GM19099 (cell line): Measurements from ENCODE around the gene TCF4.

ENCODE experiments used
- POLR2A ChIP-seq: IDR thresholded peaks from 3 replicates; pipeline ENCODE4 v1.6.1; 2011; ENCODE audit warnings: low read depth; ENCODE audit not compliant: insufficient read length; ENCODE audit errors: extremely low read depth

Gene TCF4

DNA sequence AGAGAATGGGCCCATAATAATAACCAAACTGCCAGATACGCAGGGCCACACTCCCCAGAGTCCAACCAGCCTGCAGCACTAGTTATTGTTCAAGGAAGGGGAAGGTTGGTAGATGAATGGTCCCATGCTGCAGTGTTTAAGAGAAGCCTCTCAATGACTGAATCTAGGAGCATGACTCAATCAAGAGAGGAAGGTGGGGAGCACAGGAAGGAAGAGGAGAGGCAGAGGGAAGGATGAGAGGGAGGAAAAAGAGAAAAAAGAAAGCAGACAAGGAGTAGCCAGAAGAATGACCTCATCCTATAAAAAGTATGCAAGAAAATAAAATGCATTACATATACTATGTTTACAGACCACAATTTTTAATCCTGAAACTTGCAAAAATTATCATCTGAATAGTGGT lies 174.5 kb downstream of the TCF4 start:
- TF ChIP-seq POLR2A = no peak

DNA sequence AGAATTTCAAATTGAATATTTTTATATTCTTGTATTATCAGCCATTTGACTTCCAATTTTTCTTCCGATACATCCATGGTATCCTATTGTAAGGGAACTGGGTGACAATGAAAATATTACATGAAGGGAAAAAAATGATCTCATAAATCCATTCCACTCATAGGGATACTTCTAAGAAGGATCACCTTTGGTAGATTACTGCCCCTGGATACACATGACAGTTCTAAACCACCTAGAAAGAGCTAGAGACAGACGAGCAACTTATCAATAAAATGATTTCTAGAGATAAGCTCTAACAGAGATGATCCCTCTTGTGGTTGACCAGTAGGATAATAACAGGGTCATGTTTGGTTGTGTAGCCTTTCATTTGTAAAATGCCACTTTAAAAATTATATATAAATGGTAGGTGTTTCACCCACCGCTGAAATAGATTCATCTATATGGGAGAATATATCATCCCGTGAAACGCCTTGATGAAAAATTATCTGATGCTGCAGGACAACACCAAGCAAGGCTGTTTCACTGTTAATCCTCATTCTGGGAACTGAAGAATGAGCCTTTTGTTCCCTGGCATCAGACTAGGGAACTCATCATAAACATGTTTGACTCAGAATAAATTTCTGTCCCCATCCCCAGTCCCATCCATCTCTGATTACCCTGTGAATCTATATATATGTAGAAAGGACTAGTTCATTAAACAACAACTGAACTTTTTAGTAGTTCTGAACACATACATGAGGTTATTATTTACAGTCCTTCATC lies 180.0 kb downstream of the TCF4 start:
- no peak for TF ChIP-seq POLR2A

DNA sequence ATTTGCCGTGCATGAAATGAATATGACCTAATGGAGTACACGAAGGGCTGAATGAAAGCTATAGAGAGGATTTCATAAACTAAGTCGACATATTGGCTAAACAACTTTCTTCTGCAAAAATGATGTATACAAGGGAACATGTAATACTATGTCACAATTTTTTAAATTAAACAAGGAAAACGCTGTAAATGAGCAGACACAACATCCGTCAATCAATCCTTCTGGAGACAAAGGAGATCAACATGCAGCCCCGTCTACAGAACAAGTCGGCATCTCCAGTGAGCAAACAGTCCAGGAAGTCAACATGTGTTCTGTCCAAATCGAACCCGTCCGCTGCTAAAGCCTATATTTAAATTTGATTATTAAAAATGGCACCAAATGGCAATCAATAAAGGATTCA lies 180.8 kb downstream of the TCF4 start:
- no peak for TF ChIP-seq POLR2A

DNA sequence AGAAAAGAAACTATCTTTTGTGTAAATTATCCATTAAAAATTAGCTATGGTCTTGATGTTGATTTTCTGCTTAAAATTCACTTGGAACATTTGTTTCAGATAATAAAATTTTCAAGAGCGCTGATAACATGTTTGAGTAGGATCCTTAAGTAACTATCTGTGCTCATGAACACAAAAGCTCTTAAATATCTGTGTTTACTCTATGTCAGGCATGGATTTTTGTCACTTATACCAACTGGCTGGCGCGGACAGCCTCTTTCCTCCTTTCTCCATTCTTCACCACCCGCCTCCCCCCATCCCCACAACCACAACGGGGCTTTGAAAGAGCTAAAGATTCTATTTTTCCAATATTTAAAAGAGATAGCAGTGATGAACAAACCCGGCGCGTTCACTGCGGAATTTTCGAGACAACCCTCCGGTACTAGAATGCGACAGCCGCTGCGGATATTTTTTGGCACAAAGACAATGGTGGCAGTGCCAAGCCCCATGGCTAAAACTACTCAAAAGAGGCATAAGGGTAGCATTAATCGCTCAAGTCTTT lies 181.5 kb downstream of the TCF4 start:
- no peak for TF ChIP-seq POLR2A

DNA sequence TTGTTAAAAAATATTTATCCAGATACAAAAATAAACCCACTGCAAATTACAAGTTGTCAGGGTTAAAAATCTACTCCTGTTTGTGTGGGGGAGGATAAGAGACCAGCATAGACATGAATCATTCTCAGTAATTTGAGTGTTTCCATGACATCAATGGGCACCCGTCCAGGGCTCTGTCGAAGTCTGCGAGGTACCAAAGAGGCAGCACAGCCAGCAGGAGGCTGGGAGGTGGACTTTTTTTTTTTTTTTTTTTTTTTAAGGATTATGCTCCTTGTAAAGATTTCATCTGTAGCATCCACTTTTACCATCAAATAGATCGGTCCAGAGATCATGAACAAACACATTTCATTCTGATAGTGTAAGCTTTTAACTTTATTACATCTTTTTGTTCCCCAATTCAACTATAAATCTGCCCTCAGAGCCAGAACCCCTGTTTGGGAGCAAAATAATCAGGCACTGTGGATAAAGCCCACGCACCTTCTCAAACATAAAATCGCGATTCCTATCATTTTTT lies 182.0 kb downstream of the TCF4 start:
- no peak for TF ChIP-seq POLR2A

DNA sequence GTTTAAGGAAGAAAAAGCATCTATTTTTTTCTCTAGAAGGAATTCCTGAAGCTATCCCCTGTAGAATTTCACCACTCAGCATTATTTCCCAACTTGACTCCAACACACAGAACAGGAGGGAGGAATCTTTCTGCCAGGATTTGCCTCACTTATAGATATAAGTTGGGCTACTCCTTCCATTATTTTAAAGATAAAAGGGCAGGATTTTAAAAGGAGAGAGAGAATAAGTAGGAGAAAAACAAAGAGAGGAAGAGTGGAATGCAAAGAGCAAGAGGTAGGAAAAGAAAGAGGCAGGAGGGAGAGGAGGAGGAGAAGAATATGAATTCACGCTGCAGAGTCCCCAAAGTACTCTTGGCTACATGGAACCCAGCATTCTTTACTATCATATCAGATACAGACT lies 182.5 kb downstream of the TCF4 start:
- no peak for TF ChIP-seq POLR2A

DNA sequence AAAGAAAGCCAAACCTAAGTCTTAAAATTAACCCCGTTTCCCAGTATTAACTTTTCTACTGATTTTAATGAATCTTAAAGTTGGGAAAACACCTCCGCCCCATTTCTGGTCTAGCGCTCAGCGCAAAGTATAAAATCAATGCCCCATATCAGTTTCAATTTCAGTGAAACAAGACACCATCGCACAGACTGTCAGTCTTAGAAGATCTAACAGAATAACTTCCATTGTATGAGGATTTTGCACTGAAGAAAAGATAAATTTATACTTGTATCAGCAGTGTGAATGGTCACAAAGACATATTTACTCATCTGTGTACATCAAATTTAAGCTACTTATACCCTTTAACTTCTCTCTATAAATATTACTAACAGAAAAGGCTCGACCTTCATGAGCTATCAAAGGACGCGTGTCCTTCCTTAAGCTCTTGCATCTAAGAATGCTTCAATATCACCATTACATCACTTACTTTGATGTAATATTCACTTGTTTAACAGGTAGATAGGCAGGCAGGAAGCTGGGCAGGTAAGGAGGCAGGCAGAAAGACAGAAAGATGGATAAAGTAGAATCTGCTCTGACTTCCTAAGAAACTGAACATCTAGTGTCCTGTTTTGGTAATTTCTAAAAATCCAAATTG lies 183.0 kb downstream of the TCF4 start:
- TF ChIP-seq POLR2A = no peak

DNA sequence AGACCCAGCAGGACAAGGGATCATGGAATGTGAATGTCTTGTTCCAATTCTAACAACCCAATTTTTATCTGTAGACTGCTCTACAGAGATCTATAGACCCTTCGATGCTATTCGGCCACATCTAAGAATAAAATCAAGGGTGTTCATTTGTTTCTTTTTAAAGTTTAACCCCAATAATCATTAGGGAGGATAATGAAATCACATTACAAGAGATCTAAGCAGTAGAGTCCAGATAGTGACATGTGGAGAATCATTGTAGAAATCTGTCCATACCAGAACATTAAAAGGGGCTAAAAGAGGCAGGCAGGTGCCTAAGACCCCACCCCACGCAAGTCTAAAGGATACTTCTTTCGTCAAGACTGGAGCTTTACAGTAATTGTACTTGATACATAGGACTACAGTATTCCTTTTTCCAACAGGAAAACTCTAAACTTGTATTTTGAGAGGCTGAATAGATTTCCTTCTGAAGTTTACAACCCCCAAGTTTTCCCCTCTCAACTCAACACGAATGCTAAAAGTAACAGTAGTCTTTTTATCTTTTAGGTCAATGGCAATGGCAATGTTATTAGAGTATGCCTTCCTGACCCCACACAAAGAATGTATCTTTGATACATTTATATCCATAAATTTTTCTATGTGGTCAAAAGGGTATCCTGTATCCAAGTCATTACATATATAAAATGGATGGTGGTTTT lies 183.7 kb downstream of the TCF4 start:
- TF ChIP-seq POLR2A = no peak

DNA sequence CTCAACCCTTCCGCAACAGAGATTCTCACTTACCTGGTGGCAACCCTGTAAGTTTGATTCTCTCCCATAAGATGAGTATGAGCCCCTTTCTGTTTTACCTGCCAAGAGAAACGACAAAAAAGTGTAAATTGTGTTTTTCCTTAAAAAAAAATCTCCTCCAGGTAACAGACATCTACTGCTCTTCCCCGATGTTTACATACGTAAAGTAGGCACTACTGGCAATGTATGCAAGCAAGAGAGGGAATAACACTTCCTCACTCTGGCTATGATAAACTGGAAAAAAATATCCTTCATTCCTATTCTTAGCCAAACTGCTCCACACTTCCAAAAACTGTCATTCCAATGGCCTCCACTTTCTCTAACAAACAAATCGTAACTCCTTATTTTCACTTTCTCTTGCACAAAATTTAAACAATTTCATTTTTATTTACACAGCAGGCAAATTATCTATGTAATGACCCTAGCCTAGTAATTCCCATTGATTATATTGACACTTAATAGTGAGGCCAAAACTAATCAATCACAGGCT lies 184.5 kb downstream of the TCF4 start:
- no peak for TF ChIP-seq POLR2A

DNA sequence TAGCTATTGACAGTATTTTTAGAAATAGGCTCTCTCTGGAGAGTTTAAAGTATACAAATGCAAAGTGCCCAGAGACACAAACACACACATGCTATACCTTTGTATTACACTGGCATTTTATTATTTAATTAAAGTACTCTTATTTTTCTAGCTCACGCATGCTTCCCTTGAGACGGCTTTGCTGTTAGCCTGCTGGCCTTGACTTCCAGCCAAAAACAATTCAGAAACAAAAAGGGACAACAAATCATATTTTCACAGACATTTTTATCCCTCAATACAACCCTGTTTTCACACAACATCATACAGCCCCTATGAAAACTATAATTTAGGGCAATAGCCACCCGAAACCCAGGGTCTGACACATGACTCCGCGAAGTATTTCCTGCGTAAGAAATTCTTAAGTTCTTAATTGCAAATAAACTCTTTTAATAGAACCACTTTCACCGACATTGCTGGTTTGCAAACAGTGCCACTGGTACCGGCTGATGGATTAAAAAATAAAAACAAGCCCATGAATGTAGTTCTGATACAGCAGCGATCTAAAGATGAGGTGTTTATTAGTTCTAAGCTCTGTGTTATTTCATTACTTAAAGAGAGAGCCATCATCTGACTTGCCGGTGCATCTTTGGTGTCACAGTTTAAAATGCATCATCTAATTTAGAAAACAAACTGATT lies 185.1 kb downstream of the TCF4 start:
- no peak for TF ChIP-seq POLR2A

DNA sequence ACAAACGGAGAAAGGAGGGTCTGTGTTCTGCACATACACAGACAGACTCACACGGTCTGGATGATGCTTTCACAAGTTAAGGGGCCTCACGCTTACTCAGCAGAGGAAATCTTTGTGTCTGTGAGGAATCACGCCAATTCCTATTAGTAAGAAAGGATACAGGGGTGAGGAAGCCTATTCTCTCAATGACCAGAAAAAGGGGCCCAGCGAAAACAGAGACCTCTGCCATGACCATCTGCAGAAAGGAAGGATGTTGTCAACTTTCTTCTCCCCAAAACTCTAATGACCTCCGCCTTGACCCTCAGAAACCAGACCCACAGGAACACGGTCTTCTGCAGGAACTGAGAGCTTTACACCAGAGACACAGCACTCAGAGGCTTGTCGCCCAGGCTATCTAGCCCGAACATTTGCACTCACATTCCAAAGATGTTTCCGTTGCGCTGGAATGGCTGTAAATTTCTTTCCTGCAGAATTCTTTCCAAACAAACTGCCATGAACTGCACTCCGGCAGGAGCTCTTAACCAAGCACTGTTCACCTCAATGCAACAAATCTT lies 186.3 kb downstream of the TCF4 start:
- no peak for TF ChIP-seq POLR2A

DNA sequence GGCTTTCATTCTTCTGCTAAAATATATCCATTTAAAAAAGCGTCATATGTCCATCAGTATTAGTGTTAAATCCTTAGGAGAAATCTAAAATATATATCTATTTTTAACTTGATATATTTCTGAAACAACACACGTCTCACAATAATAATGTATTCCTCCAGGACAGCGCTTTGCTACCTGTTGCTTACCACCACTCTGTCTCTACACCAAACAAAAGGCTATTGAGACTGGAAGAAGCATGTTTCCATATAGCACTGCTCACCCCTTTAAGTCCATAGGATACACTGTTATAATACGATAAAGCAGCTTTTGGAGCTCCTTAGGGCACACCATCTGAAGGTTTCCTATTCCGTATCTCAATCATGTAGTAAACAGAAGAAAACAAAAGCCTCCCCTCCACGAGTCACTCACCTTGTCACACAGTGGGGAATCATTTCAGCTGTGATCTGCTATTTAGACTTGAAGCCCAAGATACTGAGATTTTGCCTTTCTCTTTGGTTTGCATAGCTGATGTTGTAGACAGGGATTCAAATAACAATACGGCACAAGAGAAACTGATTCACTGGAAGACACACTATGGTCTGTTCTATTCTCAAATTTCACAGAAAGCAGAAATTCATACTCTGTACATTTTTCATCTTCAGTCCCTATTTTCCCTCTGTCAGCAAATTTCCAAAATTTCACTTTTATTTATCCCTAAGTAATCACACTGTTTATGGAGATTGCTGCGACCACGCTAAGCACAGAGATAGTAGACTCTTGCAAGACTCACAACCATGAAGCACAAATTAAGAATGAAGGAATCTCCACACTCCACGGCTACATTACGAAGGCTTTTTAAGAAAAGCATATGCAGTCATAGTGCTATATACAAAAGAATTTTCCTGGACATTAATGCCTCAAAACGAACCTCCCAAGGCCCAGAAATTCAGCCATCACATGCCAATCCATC lies 187.1 kb downstream of the TCF4 start:
- TF ChIP-seq POLR2A = no peak

DNA sequence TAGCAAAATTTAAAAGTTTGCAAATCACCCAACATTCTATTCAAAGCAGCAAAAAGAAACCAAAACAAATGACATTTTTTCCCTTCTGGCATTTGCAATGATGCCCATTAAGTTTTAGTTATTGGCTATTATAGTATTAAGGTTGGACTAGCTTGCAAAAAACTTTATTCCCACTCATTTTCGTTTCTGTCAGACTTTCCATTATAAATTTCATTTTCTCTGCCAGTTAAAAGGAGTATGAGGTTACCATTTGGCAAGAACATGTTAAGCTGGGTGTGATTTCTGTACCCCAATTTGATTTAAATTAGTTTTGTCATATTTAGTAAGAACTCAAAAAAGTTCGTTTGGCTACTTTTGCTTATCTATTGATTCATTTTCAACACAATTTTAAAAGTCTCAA lies 187.9 kb downstream of the TCF4 start:
- TF ChIP-seq POLR2A = no peak
